ENCODE results near the gene EML1.

Gene EML1

GRCh38 chr14:99831903-99832685, 38.9 kb downstream of the EML1 start:
- no peak for DNase-seq

- no peak for DNase-seq
These were observed 44.6 kb downstream of the EML1 start for GRCh38 chr14:99837822-99838221.

GRCh38 chr14:99838639-99839134, 45.5 kb downstream of the EML1 start:
- no peak for DNase-seq

- DNase-seq, result no peak
These were observed 46.5 kb downstream of the EML1 start for GRCh38 chr14:99839696-99840095.

- DNase-seq, result no peak
These were observed 47.1 kb downstream of the EML1 start for GRCh38 chr14:99840265-99840664.

- DNase-seq, result no peak
These were observed 47.6 kb downstream of the EML1 start for GRCh38 chr14:99840774-99841305.

GRCh38 chr14:99841436-99842071, 48.3 kb downstream of the EML1 start:
- DNase-seq, result no peak

- no peak for DNase-seq
These were observed 48.9 kb downstream of the EML1 start for GRCh38 chr14:99842141-99842540.

- no peak for DNase-seq
These were observed 53.6 kb downstream of the EML1 start for GRCh38 chr14:99846808-99847207.

GRCh38 chr14:99850709-99851108, 57.5 kb downstream of the EML1 start:
- DNase-seq, result no peak

GRCh38 chr14:99852578-99852977, 59.4 kb downstream of the EML1 start:
- no peak for DNase-seq

- DNase-seq, result no peak
These were observed 60.0 kb downstream of the EML1 start for GRCh38 chr14:99853206-99853605.

- no peak for DNase-seq
These were observed 61.6 kb downstream of the EML1 start for GRCh38 chr14:99854831-99855230.

- no peak for DNase-seq
These were observed 62.1 kb downstream of the EML1 start for GRCh38 chr14:99855271-99855670.

- no peak for DNase-seq
These were observed 64.3 kb downstream of the EML1 start for GRCh38 chr14:99857551-99857950.

GRCh38 chr14:99860219-99860618, 67.0 kb downstream of the EML1 start:
- no peak for DNase-seq

- no peak for DNase-seq
These were observed 68.9 kb downstream of the EML1 start for GRCh38 chr14:99862136-99862535.

- no peak for DNase-seq
These were observed 69.8 kb downstream of the EML1 start for GRCh38 chr14:99863059-99863458.

- no peak for DNase-seq
These were observed 72.2 kb downstream of the EML1 start for GRCh38 chr14:99865408-99865807.

- DNase-seq, result no peak
These were observed 77.4 kb downstream of the EML1 start for GRCh38 chr14:99870617-99871016.

- no peak for DNase-seq
These were observed 78.6 kb downstream of the EML1 start for GRCh38 chr14:99871771-99872170.

- DNase-seq, result peak; percentile 56
These were observed 79.7 kb downstream of the EML1 start for GRCh38 chr14:99872786-99873440.

GRCh38 chr14:99873653-99874052, 80.4 kb downstream of the EML1 start:
- no peak for DNase-seq

- peak; percentile 14 for DNase-seq
These were observed 81.1 kb downstream of the EML1 start for GRCh38 chr14:99874306-99874705.
